ENCODE measurements around the gene NOS1. TPM values are rescaled to one million over a fixed set of nuclear protein-coding genes. Genes with fewer than 3 reads are reported as not detected.

The NOS1 gene
- total and polyA plus RNA-seq, 2 of the 8 experiments (the other 6 are each of a cell fraction or from before 2014, with no cell fraction given): 1.5 to 2.0 TPM

- no peaks in the 10 kb centered on the region for H3K79me2 ChIP-seq (ENCODE audit: control insufficient read depth in 1 of 2, insufficient read depth in 2 of 2, low read length in 2 of 2)
- no peak overlapping the region for H3K27ac ChIP-seq (ENCODE audit: low read depth, low read length)
- H2AK5ac ChIP-seq (ENCODE audit: low read depth, low read length): no peak overlapping the region
- no peak overlapping the region for H2AFZ ChIP-seq (ENCODE audit: low read length)
- H3K9ac ChIP-seq (replicated peaks in 1 of 4; ENCODE audit: extremely low read depth in 1 of 4, low read depth in 3 of 4, low read length in 3 of 4): no peak overlapping the region
- no peak overlapping the region for H2BK5ac ChIP-seq (ENCODE audit: low read depth, low read length)
- no peak overlapping the region for H2BK12ac ChIP-seq (ENCODE audit: low read depth, low read length)
- no peak overlapping the region for H4K91ac ChIP-seq (replicated peaks; ENCODE audit: insufficient read length, low read length)
- DNase-seq (ENCODE audit: low read depth in 1 of 2, low spot score in 2 of 2) (no peak), FAIRE-seq (no peak)
- H4K20me1 ChIP-seq (replicated peaks in 1 of 2; ENCODE audit: control insufficient read depth in 1 of 2, insufficient read depth in 2 of 2, low read length in 2 of 2): no peaks in the 10 kb centered on the region
- no peak overlapping the region for H3K18ac ChIP-seq (ENCODE audit: extremely low read depth, low read length)
- H3K56ac ChIP-seq (replicated peaks; ENCODE audit: insufficient read length, low read depth, low read length): no peak overlapping the region
- no peak overlapping the region for H4K5ac ChIP-seq (ENCODE audit: insufficient read length, low read depth, low read length)
- ChIA-PET CTCF (ENCODE audit: partially characterized antibody) (interaction anchor here (0.9 to 1.9 kb wide), 5 partner anchors 9 to 448 kb away, joined by 3 to 5 read pairs (median 3); no protein-coding TSS in a partner anchor), POLR2A (ENCODE audit: partially characterized antibody) (no interaction called here)
- H3K14ac ChIP-seq (ENCODE audit: insufficient read length): no peak overlapping the region
- 0 out of 7 replicates have a peak, but pooled peaks cover 0 to 2% (median 0%) of the 10 kb centered on the region in 4 experiments for H3K4me1 ChIP-seq (replicated peaks in 1 of 4; ENCODE audit: control insufficient read depth in 3 of 4, insufficient read depth in 4 of 4, low read length in 3 of 4)
- H3K4me3 ChIP-seq (ENCODE audit: extremely low read depth in 1 of 4, insufficient read depth in 2 of 4, low read depth in 3 of 4, low read length in 4 of 4): no peak overlapping the region
- no peak overlapping the region for H3K4ac ChIP-seq (replicated peaks; ENCODE audit: insufficient read length, low read depth, low read length)
- no peak overlapping the region for H2BK20ac ChIP-seq (ENCODE audit: low read length)
- no peaks in the 10 kb centered on the region for H3K79me1 ChIP-seq (ENCODE audit: low read depth, low read length)
- no peaks in the 10 kb centered on the region for H3K9me3 ChIP-seq (ENCODE audit: insufficient read depth in 2 of 2, low read depth in 1 of 2, low read length in 1 of 2)
- WGBS, 2 experiments (ENCODE audit: extremely low coverage in 1 of 2, insufficient coverage in 1 of 2, insufficient read length in 1 of 2, insufficient replicate concordance in 2 of 2, low coverage in 1 of 2, low lambda C conversion rate in 2 of 2, missing lambda C conversion rate in 1 of 2): 85% methylated on average over 9 of the region's 9 CpGs; no CpG with 5 or more reads in 1 of the 2 experiments
- H3K23me2 ChIP-seq (ENCODE audit: low read depth, low read length): no peaks in the 10 kb centered on the region
- H4K8ac ChIP-seq (ENCODE audit: extremely low read depth, insufficient read depth, low read length): no peak overlapping the region
- no peaks in the 10 kb centered on the region for H3K36me3 ChIP-seq (ENCODE audit: control insufficient read depth in 2 of 4, insufficient read depth in 4 of 4, low read length in 3 of 4)
- no peak overlapping the region for H3K4me2 ChIP-seq (ENCODE audit: insufficient read depth in 1 of 2, low read depth in 2 of 2, low read length in 2 of 2)
- no peak overlapping the region for H2BK15ac ChIP-seq (ENCODE audit: low read length)
- H3K27me3 ChIP-seq (replicated peaks in 1 of 4; ENCODE audit: control insufficient read depth in 3 of 4, extremely low read depth in 1 of 4, insufficient read depth in 3 of 4, low read length in 3 of 4): no peaks in the 10 kb centered on the region
- H2BK120ac ChIP-seq (replicated peaks; ENCODE audit: low read depth, low read length): no peak overlapping the region
- TF ChIP-seq KDM5A (IDR thresholded peaks at IDR 0.05; ENCODE audit: low read length) (no peak), FOSL1 (IDR thresholded peaks at IDR 0.05; ENCODE audit: insufficient read depth, low read depth, low read length) (no peak), PHF8 (conservative IDR thresholded peaks at IDR 0.05; ENCODE audit: low read depth, low read length) (no peak), SP1 (IDR thresholded peaks at IDR 0.05; ENCODE audit: low read depth, low read length) (no peak), ZNF274 (IDR thresholded peaks at IDR 0.05; ENCODE audit: borderline replicate concordance, extremely low read depth, low read length) (no peak), TAF7 (optimal IDR thresholded peaks at IDR 0.05; ENCODE audit: borderline replicate concordance, low read depth, low read length) (no peak), ATF3 (IDR thresholded peaks at IDR 0.05; ENCODE audit: insufficient read depth, low read depth, low read length) (no peak), KDM4A (IDR thresholded peaks at IDR 0.05; ENCODE audit: low read depth, low read length, severe bottlenecking) (no peak), SIX5 (IDR thresholded peaks at IDR 0.05; ENCODE audit: low read depth, low read length) (no peak), JUN (IDR thresholded peaks at IDR 0.05; ENCODE audit: low read depth, low read length) (no peak), SUZ12 (IDR thresholded peaks at IDR 0.05; ENCODE audit: low read length) (no peak), HDAC6 (IDR thresholded peaks at IDR 0.05; ENCODE audit: low read depth, low read length) (no peak), SIRT6 (IDR thresholded peaks at IDR 0.05; ENCODE audit: low read length) (no peak), MAFK (IDR thresholded peaks at IDR 0.05; ENCODE audit: low read depth, low read length) (no peak), TCF12 (IDR thresholded peaks at IDR 0.05; ENCODE audit: low read depth, low read length) (no peak)
- no peak overlapping the region for H3K23ac ChIP-seq (ENCODE audit: insufficient read length)
Observed at GRCh38 chr12:117388951-117389446, 27.6 kb upstream of the NOS1 start.

All from H1 (cell line).